CMK (cell line): ENCODE results near the gene IFITM10.

Source experiments
- DNase-seq: peaks from one replicate; pipeline ENCODE4 v3.0.0-alpha.2; 2010; ENCODE audit warnings: low read depth

The IFITM10 gene

DNA sequence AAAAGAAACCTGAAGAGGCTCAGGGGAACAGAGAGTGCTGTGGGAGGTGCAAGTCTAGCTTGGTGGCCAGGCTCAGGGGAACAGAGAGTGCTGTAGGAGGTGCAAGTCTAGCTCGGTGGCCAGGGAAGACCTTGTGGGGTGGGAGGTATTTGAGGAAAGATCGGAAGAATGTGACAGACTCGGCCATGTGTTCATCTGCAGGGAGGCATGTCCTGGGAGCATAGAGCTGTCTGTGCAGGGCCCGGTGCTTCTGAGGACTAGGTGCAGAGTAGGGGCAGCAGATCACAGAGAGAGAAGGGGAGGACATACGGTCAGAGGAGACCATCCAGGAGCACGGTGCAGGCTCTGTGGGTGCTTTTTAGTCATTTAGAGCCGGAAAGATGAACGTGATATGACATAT lies 10.8 kb downstream of the IFITM10 start:
- DNase-seq, result no peak

- DNase-seq, result no peak
Observed at GRCh38 chr11:1738380-1738779, 12.0 kb downstream of the IFITM10 start.

- no peak for DNase-seq
Observed at GRCh38 chr11:1737080-1737757, 13.2 kb downstream of the IFITM10 start.

GRCh38 chr11:1736447-1736992 lies 13.9 kb downstream of the IFITM10 start:
- no peak for DNase-seq

DNA sequence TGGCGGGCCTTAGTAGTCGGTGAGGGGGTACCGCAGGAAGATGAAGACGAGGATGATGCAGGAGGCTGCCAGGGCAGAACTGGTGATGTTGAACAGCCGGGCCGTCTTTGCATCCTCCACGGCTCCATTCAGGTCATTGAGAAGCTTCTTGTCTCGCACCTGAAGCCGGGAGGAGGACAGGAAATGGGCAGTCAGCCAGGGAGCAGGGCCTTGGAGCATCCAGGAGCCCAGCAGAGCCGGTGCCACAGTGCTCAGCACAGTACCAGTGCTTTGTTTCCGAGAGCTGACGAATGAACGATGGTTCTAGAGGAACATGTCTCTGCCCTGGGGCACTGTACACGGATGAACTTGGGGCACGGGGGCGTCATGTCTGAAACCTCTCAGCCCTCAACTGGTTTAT lies 15.1 kb downstream of the IFITM10 start:
- DNase-seq, result no peak

GRCh38 chr11:1734641-1735081 lies 15.7 kb downstream of the IFITM10 start:
- DNase-seq, result no peak

DNA sequence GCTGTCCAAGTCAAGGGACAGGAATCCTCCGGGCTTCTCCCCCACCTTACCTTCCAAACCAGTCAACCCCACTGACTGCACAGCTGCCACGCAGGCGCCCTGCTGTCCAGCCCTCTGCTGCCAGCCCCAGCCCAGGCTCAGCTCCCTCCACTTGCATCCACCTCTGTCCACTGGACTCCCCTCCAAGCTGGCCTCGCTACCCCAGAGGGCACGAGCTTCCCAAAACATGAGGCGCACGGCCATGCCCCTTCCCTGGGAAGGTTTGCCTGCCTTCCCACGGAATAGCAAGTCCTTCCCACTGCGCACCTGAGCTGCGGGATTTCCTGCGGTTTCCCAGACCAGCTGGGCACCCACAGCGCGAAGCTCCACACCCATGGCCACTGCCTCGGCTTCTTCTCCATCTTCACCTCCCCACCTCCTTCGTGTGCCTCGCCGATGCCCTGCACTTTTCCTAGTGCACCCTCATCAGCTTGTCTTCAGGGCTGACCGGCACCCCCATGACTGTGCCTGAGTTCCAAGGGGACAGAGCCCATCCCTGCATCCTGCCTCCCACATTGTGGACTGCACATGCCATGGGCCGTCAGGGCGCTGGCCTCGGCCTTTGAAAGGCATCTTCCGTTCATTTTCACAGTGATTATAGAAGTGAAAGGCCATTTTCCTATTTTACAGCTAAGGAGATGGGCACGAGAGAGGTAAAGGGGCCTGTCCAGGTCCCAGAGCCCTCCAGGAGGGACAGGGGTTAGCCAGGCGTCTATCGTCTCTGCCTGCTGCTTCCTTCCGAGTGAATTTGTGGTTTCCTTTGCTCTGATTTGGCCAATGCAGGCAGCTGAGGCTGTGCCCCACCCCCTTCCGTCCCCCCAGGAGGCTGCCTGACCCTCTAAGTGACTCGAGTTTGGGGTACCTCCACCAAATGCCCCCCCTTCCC lies 16.4 kb downstream of the IFITM10 start:
- DNase-seq, result no peak

DNA sequence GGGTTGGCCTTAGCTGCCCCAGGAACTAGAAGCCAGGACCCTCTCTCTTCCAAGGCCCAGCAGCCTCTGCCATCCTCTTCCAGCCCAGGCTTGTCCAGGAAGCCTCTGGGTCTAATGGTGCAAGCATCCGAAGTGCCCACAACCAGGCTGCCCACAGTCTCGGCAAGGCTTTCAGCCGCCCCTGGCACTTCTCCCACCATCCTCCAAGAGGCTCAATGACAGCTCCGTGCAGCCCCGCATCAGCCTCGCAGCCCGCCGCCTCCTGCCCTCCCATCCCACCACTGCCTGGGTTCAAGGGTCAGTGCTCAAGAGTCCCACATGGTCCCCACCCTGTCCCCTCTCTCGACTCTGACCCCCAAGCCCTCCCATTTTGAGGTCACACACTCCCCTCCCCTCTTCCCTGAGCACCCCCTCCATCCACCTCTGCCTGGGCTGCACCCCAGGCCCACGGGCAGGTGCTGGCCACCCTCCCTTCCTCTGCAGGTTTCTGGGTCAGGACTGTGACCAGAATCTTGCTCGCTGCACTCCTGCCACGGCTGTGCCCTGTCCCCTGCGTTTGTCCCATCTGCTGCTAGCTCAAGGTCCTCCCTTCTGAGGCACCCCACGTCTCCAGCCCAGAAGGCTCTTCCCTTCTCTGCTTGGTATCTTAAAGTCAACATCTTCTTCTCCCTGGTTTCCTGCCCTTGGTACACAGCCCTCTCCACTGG lies 17.2 kb downstream of the IFITM10 start:
- no peak for DNase-seq

GRCh38 chr11:1732418-1733008 lies 17.9 kb downstream of the IFITM10 start:
- DNase-seq, result no peak

GRCh38 chr11:1731451-1732059 lies 18.8 kb downstream of the IFITM10 start:
- no peak for DNase-seq

GRCh38 chr11:1730059-1730629 lies 20.3 kb downstream of the IFITM10 start:
- DNase-seq, result no peak

DNA sequence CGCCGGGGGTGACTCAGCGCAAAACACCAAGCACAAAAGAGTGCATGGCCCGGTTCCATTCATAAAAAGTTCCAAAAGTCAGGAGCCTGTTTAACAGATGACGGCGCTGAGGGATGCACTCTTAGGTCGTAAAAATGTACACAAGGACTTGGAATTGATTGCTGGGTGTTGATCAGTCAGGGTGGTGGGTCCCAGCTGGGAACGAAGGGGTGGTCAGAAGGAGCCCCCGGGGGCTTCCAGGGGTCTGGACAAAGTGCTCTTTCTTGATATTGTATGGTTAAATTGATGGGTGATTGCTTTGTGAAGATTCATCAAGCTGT lies 20.7 kb downstream of the IFITM10 start:
- DNase-seq, result no peak

GRCh38 chr11:1728931-1729691 lies 21.3 kb downstream of the IFITM10 start:
- DNase-seq, result no peak

DNA sequence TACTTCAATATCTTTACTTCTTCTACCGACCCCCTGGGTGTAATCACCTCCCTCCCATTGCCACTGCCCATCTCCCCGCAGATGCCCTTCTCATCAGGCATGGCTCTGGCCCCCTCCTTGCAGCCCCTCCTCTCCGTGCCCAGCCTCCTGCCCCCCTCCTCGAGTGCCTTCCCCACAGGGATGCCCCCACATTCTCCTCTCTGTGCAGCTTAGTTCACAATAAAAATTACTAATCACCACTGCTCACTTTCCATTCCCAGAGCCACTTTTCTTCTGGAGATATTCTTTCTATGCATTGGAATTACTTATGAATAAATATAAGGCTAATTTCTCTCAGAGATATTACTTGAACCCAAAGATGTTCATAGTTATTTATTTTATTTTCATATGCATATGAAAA lies 22.1 kb downstream of the IFITM10 start:
- DNase-seq, result no peak

DNA sequence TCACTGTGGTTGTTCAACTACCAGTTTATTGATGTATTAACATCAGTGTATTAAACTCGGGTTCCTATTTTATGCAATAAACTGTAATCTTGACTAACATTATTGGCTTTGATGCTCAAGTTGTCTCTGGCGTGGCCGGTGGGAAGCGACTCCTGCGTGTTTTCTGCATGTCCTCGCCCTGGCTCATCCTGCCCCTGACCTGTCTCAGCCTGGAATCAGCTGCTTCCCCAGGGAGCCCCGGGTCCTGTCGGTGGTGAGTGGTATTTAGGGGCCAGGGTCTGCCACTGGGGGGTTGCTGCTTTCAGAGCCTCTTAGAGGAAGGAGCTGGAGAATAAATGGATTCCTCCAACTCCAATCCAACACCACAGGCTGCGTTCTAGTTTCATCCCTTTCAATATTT lies 22.5 kb downstream of the IFITM10 start:
- no peak for DNase-seq

- no peak for DNase-seq
Observed at GRCh38 chr11:1727096-1727690, 23.2 kb downstream of the IFITM10 start.

- no peak for DNase-seq
Observed at GRCh38 chr11:1719781-1720180, 30.6 kb downstream of the IFITM10 start.

GRCh38 chr11:1718326-1718725 lies 32.1 kb downstream of the IFITM10 start:
- no peak for DNase-seq

GRCh38 chr11:1717745-1718144 lies 32.6 kb downstream of the IFITM10 start:
- no peak for DNase-seq
